ENCODE measurements around the gene EIF4A3. TPM values are rescaled to one million over a fixed set of nuclear protein-coding genes. Genes with fewer than 3 reads are reported as not detected.

Gene EIF4A3
- total RNA-seq, 4 donors from 2014 or later: 35.8 to 54.0 (median 45.7) TPM

GRCh38 chr17:80117491-80118401 lies 29.2 kb downstream of the EIF4A3 start:
- no peak for TF ChIP-seq CTCF (IDR thresholded peaks at IDR 0.05; ENCODE audit: low read depth)

GRCh38 chr17:80116921-80117380 lies 30.0 kb downstream of the EIF4A3 start:
- TF ChIP-seq CTCF (IDR thresholded peaks at IDR 0.05; ENCODE audit: low read depth): no peak

- TF ChIP-seq CTCF (IDR thresholded peaks at IDR 0.05; ENCODE audit: low read depth): no peak
These were observed 30.5 kb downstream of the EIF4A3 start for GRCh38 chr17:80116276-80116920.

GRCh38 chr17:80115159-80115558 lies 31.8 kb downstream of the EIF4A3 start:
- no peak for TF ChIP-seq CTCF (IDR thresholded peaks at IDR 0.05; ENCODE audit: low read depth)

GRCh38 chr17:80114758-80115157 lies 32.2 kb downstream of the EIF4A3 start:
- TF ChIP-seq CTCF (IDR thresholded peaks at IDR 0.05; ENCODE audit: low read depth): no peak

- TF ChIP-seq CTCF (IDR thresholded peaks at IDR 0.05; ENCODE audit: low read depth): no peak
These were observed 33.9 kb downstream of the EIF4A3 start for GRCh38 chr17:80113033-80113484.

- no peak for TF ChIP-seq CTCF (IDR thresholded peaks at IDR 0.05; ENCODE audit: low read depth)
These were observed 34.4 kb downstream of the EIF4A3 start for GRCh38 chr17:80112471-80113032.

Measured in subcutaneous adipose tissue (tissue), 4 donors.